CD4-positive, alpha-beta T cell (primary cell): ENCODE data around the gene KRABD2.

Experiments
- ATAC-seq: fragments of 200-7000 bp; cut with Tn5 transposase; one replicate; pipeline ENCODE4 v1.10.0; 2022; ENCODE audit warnings: mild to moderate bottlenecking; ENCODE audit not compliant: poor library complexity
- CTCF ChIA-PET: fragments of 350-600 bp; sonication (Branson Sonifier 250); formaldehyde crosslinking; loops from one replicate; lab custom pipeline; 2021; ENCODE audit warnings: antibody characterized with exemption, inconsistent platforms; lab: Charles Lee
- POLR2A ChIA-PET: fragments of 350-600 bp; sonication (Branson Sonifier 250); formaldehyde crosslinking; loops from one replicate; lab custom pipeline; 2021; ENCODE audit warnings: antibody characterized with exemption, inconsistent platforms; lab: Charles Lee
- DNase-seq, 14 experiments: peaks; one replicate each; pipeline ENCODE4 v3.0.0-alpha.2; 2013 to 2020; ENCODE audit warnings: mixed read lengths in 2 of 14
- H3K27ac ChIP-seq, 2 donors: one replicate each; pipeline versions ENCODE4 v1.5.1 to v1.7.0; 2013; ENCODE audit warnings: low read length in 2 of 2, low read depth in 1 of 2, mild to moderate bottlenecking in 1 of 2
- H3K27me3 ChIP-seq, 2 experiments: 1 replicate in 1 of 2; 2 replicates in 1 of 2; pipeline versions ENCODE4 v1.6.1 to v1.7.0; 2013; ENCODE audit warnings: low read length in 2 of 2, control low read depth in 1 of 2, mild to moderate bottlenecking in 1 of 2, moderate library complexity in 1 of 2; ENCODE audit not compliant: insufficient read depth in 2 of 2, control insufficient read depth in 1 of 2
- H3K36me3 ChIP-seq: one replicate; pipeline ENCODE4 v1.6.1; 2013; ENCODE audit warnings: low read length, control low read depth; ENCODE audit not compliant: insufficient read depth
- H3K4me1 ChIP-seq: one replicate; pipeline ENCODE4 v1.6.1; 2013; ENCODE audit warnings: low read length, control low read depth; ENCODE audit not compliant: insufficient read depth
- H3K4me3 ChIP-seq: one replicate; pipeline ENCODE4 v1.5.1; 2013; ENCODE audit warnings: mild to moderate bottlenecking, low read length, moderate library complexity
- H3K9me3 ChIP-seq, 2 experiments: 1 replicate in 1 of 2; 2 replicates in 1 of 2; pipeline versions ENCODE4 v1.6.1 to v1.7.0; 2013; ENCODE audit warnings: low read length in 2 of 2, mild to moderate bottlenecking in 2 of 2, control low read depth in 1 of 2, moderate library complexity in 1 of 2; ENCODE audit not compliant: control insufficient read depth in 1 of 2, insufficient read depth in 1 of 2
- H3K27ac Mint-ChIP-seq: one replicate; pipeline ENCODE4 v1.8.0; 2020; ENCODE audit warnings: mixed read lengths
- H3K27me3 Mint-ChIP-seq: one replicate; pipeline ENCODE4 v1.8.0; 2021; ENCODE audit warnings: mixed read lengths
- H3K36me3 Mint-ChIP-seq: one replicate; pipeline ENCODE4 v1.8.0; 2021; ENCODE audit warnings: low read depth, mixed read lengths
- H3K4me1 Mint-ChIP-seq: one replicate; pipeline ENCODE4 v1.8.0; 2021; ENCODE audit warnings: low read depth, mixed read lengths
- H3K4me3 Mint-ChIP-seq: one replicate; pipeline ENCODE4 v1.8.0; 2020; ENCODE audit warnings: mild to moderate bottlenecking, mixed read lengths
- H3K9me3 Mint-ChIP-seq: one replicate; pipeline ENCODE4 v1.8.0; 2020; ENCODE audit warnings: mixed read lengths
- intact Hi-C, 2 experiments: fragments of 100-400 bp; cut with DNase I in 1 of 2; cut with micrococcal nuclease in 1 of 2; formaldehyde crosslinking; loops; one replicate each; pipeline versions ENCODE4 v1.15.1 to v1.9.0; 2023 to 2025; cut with DNase I, micrococcal nuclease
- TF ChIP-seq, protein P1 (sequence below): fragments of 200-600 bp; IDR thresholded peaks from one replicate; pipeline ENCODE4 v1.8.0; 2022; ENCODE audit warnings: antibody characterized with exemption, mild to moderate bottlenecking

KRABD2 gene

DNA sequence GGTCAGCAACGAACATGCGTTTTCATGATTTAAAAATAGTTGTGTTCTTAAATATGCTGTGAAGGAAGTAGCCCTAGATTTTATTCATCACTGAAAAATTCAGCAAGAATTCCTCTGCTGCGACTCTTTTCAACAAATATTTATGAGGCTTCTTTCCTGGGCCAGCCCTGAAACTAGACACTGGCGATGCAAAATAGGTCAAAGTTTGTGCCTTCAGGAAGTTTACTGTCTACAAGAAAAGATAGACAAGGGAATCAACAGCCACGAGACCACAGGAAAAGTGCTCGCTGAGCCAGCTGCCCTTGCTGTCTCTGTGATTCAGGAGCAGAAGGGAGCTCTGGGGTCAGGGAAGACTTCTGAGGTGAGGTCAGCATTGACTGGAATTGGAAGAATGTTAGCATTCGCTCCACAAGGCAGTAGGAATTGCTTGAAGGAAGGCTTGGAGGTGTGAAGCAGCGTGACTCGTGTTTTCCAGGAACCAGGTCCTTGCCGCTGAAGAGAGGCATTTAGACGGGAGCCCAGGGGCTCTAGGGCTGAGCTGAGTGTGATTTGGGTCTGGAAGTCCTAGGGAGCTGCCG is 8.4 kb upstream of the KRABD2 start:
- DNase-seq (no peak), ATAC-seq (no peak)
- Mint-ChIP-seq H3K36me3 (peaks cover 40% of the 10 kb centered on the region), H3K4me1 (peaks cover 50% of the 10 kb centered on the region), H3K27me3 (no peaks in the 10 kb centered on the region), H3K27ac (peak overlapping the region; percentile 91), H3K9me3 (no peaks in the 10 kb centered on the region), H3K4me3 (peak overlapping the region; percentile 95)
- intact Hi-C loops = loop anchor here (5.0 to 10.0 kb wide), 4 partner anchors 163 to 1370 kb away; partner anchors contain the start of genes CCDC42 (in 1 of the 2) and RNASEK (in 1 of the 2)
- CTCF ChIA-PET = interaction anchor here (1.4 kb wide), 1 partner anchor 9 kb away, joined by 4 read pairs; no protein-coding TSS in a partner anchor
- Histone ChIP-seq H3K27me3 (no peaks in the 10 kb centered on the region), H3K27ac (no peak overlapping the region), H3K36me3 (peaks cover 17% of the 10 kb centered on the region), H3K4me1 (peaks cover 40% of the 10 kb centered on the region), H3K9me3 (no peaks in the 10 kb centered on the region), H3K4me3 (no peak overlapping the region)
- POLR2A ChIA-PET = interaction anchor here (2.1 kb wide), 1 partner anchor 8 kb away, joined by 6 read pairs; no protein-coding TSS in a partner anchor
- TF ChIP-seq, protein P1, sequence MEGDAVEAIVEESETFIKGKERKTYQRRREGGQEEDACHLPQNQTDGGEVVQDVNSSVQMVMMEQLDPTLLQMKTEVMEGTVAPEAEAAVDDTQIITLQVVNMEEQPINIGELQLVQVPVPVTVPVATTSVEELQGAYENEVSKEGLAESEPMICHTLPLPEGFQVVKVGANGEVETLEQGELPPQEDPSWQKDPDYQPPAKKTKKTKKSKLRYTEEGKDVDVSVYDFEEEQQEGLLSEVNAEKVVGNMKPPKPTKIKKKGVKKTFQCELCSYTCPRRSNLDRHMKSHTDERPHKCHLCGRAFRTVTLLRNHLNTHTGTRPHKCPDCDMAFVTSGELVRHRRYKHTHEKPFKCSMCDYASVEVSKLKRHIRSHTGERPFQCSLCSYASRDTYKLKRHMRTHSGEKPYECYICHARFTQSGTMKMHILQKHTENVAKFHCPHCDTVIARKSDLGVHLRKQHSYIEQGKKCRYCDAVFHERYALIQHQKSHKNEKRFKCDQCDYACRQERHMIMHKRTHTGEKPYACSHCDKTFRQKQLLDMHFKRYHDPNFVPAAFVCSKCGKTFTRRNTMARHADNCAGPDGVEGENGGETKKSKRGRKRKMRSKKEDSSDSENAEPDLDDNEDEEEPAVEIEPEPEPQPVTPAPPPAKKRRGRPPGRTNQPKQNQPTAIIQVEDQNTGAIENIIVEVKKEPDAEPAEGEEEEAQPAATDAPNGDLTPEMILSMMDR = no peak

DNA sequence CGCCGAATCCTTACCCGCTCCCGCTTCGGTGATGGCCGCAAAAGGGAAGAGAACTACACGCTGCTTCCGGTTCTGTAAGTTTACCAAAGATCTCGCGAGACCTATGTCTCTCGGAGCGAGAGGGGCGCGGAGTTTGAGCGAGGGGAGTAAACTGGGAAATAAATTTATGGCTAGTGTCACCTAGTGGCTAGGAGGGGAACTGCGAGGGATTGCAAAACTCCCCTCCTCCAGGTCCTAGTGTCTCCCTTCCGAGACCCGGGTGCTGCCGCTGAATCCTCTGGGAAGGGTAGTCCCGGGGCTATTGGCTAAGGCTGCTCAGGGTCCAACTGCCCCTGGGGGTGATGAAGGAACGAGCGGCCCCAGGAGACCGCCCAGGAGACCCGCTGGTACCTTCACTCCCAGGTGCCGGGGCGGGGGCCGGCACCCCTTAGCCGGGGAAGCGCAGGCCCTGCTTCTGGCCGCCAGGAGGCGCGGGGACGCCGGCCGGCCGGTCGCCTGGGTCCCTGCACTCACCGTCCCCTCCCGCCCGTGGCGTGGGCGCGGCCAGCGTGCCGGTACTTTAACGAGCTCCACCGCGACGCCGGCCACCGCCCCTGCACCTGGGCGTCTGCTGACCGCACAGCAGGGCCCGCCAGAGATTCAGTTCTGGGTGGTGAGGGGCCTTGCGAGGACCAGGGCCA is 6.8 kb upstream of the KRABD2 start, which contains the start of gene RPL26:
Gene RPL26 (minus strand): TSS at position 51 of the 680 bp plus-strand sequence. CDS start 883 bp downstream, outside the sequence.
- intact Hi-C loops = loop anchor here (1.0 to 10.0 kb wide), 8 partner anchors 52 to 1368 kb away; partner anchors contain the start of genes NDEL1 (in 2 of the 2), CCDC42 (in 1 of the 2) and RNASEK (in 1 of the 2)
- Histone ChIP-seq H3K27ac (peak within 1 kb of the TSS; percentile 72 to 76), H3K4me1 (peaks cover 47% of the 10 kb centered on the region), H3K27me3 (no peaks in the 10 kb centered on the region), H3K36me3 (peaks cover 33% of the 10 kb centered on the region), H3K4me3 (peak within 1 kb of the TSS; percentile 95), H3K9me3 (no peaks in the 10 kb centered on the region)
- TF ChIP-seq, protein P1 = peak; percentile 100
- H3K36me3 Mint-ChIP-seq = peaks cover 56% of the 10 kb centered on the region
- H3K4me3 Mint-ChIP-seq = peak within 1 kb of the TSS; percentile 95
- no peaks in the 10 kb centered on the region for H3K27me3 Mint-ChIP-seq
- ATAC-seq (peak; percentile 86), DNase-seq (peak; percentile 89 to 98 (median 93))
- ChIA-PET CTCF (interaction anchor here (0.6 to 2.8 kb wide), 13 partner anchors 8 to 403 kb away, joined by 3 to 14 read pairs (median 4); partner anchors contain the start of genes NDEL1 and PFAS), POLR2A (interaction anchor here (0.6 to 2.1 kb wide), 8 partner anchors 10 to 583 kb away, joined by 3 to 20 read pairs (median 4); partner anchors contain the start of gene NDEL1)
- H3K9me3 Mint-ChIP-seq = no peaks in the 10 kb centered on the region
- H3K27ac Mint-ChIP-seq = peak within 1 kb of the TSS; percentile 91
- H3K4me1 Mint-ChIP-seq = peaks cover 64% of the 10 kb centered on the region

DNA sequence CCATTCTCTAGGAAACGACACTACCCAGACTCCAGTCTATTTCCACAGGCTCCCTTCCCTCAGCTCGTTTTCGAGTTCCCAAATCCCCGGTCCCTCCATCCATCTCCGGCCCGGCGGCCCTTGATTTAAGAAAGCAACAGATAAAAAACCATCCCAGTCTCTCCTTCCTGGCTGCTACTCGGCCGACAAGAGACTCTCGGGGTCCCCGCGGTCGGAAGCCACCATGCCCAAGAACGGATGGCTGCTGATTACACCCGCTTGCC is 6.3 kb upstream of the KRABD2 start:
- intact Hi-C loops = loop anchor here (1.0 to 10.0 kb wide), 8 partner anchors 52 to 1368 kb away; partner anchors contain the start of genes NDEL1 (in 2 of the 2), CCDC42 (in 1 of the 2) and RNASEK (in 1 of the 2)
- no peaks in the 10 kb centered on the region for H3K9me3 ChIP-seq
- H3K27ac ChIP-seq = peak overlapping the region; percentile 47 to 76
- DNase-seq (no peak), ATAC-seq (peak; percentile 0)
- ChIA-PET CTCF (interaction anchor here (1.2 to 2.8 kb wide), 3 partner anchors 12 to 363 kb away, joined by 8 to 14 read pairs (median 10); partner anchors contain the start of gene NDEL1), POLR2A (interaction anchor here (0.6 kb wide), 2 partner anchors 136 to 745 kb away, joined by 3 to 4 read pairs; no protein-coding TSS in a partner anchor)
- Mint-ChIP-seq H3K27me3 (no peaks in the 10 kb centered on the region), H3K4me3 (peak overlapping the region; percentile 95), H3K36me3 (peaks cover 61% of the 10 kb centered on the region), H3K4me1 (peaks cover 64% of the 10 kb centered on the region), H3K27ac (peak overlapping the region; percentile 91), H3K9me3 (no peaks in the 10 kb centered on the region)
- peaks cover 37% of the 10 kb centered on the region for H3K36me3 ChIP-seq
- TF ChIP-seq, protein P1 = no peak
- peak overlapping the region; percentile 95 for H3K4me3 ChIP-seq
- no peaks in the 10 kb centered on the region for H3K27me3 ChIP-seq
- H3K4me1 ChIP-seq = peaks cover 47% of the 10 kb centered on the region
